ENCODE results near the gene NAGS. TPM values are rescaled to one million over a fixed set of nuclear protein-coding genes. Genes with fewer than 3 reads are reported as not detected.

NAGS gene
- total RNA-seq, 4 donors from 2014 or later = 0.94 to 1.5 (median 1.3) TPM; not detected in 1

- no peak for TF ChIP-seq CTCF (IDR thresholded peaks at IDR 0.05; ENCODE audit: low read depth)
These were observed 1.8 kb downstream of the NAGS start for GRCh38 chr17:44006272-44006597.

DNA sequence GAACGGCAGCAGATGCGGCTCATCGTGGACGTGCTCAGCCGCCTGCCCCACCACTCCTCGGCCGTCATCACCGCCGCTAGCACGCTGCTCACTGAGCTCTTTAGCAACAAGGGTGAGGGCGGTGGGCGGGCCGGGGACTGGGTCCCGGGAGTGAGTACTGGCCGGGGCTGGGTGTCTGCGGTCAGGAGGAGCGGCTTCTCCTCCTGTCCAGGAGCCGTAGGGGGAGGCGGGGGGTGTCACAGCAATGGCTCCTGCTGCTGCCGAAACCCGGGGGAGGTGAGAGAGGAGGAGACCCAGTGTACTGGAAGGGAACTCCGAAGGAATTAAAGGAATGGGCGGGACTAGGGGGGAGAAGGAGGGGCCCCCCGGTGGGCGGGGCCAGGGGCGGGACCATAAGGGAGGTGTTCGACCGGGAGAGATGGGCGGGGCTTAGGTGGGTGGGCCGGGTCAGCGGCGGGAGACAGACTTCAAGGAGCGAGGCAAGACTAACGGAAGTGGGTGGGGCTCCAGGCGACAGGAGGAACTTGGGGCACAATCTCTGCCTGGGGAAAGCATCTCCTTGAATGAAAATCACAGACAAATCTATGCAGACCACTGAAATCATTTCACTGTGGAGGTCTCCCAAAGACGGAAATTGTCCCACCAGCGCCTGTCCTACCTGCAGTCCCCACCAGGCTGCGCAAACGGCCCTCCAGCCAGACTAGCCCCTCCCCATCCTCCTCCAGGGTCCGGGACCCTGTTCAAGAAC lies 2.4 kb downstream of the NAGS start:
- TF ChIP-seq CTCF (IDR thresholded peaks at IDR 0.05; ENCODE audit: low read depth) = no peak

DNA sequence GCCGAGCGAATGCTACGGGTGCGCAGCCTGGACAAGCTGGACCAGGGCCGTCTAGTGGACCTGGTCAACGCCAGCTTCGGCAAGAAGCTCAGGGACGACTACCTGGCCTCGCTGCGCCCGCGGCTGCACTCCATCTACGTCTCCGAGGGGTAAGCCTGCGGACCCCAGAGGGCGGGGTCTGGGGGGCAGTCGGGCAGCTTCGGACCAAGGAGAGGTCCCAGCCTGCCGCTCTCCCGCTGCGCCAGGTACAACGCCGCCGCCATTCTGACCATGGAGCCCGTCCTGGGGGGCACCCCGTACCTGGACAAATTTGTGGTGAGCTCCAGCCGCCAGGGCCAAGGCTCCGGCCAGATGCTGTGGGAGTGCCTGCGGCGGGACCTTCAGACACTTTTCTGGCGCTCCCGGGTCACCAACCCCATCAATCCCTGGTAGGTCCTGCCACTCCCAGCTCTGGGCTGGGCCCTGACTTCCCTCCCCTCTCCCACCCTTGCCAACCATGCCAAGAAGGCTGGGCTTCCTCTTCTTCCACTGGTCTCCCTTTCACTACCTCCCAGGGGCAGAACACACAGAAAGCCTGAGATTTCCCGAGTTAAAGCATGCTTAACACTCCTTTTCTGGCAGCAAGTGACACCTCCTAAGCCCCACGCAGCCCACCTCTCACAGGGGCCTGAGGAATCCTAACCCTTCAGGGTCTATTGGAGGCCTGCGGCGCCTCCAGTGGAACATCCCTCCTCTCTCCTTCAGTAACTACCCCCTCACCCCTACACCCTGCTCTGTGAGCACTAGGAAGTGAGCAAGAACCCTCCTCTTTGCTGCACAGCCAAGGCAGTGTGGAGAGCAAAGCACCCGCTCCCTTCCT lies 3.2 kb downstream of the NAGS start:
- no peak for TF ChIP-seq CTCF (IDR thresholded peaks at IDR 0.05; ENCODE audit: low read depth)

DNA sequence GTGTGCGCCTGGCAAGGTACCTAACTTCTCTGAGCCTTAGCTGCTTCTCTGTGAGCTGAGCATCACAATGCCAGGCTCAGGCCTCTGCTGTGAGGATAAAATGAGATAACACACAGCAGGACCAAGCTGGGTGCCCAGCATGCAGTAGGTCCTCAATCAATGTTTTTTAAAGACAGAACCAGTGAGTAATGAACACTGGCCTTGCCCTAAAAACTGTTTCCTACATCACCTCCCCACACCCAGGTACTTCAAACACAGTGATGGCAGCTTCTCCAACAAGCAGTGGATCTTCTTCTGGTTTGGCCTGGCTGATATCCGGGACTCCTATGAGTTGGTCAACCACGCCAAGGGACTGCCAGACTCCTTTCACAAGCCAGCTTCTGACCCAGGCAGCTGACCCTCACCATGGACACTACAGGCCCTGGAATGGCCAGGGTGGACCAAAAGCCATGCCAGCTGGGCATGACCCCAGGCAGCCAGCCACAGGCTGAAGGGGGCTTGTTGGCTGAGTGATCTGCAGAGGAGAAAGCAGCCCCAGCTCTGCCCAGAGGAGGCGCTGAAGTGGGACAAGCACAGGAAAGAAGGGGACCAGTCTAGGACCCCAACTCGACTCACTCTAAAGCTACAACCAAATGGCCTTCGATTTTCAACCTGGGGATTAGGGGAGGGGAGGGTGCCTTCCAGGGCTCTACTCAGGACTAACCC lies 3.9 kb downstream of the NAGS start:
- no peak for TF ChIP-seq CTCF (IDR thresholded peaks at IDR 0.05; ENCODE audit: low read depth)

DNA sequence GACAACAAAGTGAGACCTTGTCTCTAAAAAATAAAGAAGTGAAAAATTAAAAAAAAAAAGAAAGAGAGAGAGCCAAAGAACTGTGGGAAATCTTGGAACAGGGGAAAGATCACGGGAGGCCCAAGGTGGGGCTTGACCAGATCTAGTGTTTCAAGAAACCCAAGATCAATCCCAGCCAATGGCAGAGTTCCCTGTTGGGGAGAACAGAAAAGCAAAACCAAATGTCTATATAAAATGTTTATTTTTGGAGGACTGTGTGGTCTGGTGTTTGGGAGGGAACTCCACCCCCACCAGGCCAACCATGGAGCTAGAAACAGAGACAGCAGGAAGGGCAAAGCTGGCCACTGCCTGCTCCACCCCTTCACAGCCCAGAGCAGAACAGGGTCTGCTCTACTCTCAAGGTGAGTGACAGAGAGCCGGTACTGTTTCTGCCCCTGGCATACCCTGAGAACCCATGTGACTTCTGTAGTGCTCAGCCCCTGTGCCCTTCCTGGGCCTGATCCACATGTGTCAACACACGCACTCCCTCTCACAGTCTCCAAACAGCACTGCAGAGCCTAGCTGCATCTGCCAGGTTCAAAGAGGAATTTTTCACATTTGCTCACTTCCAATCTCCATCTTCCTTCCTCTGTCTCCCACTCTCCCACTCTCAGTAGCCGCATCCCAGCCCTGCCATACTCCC lies 6.7 kb downstream of the NAGS start:
- no peak for TF ChIP-seq CTCF (IDR thresholded peaks at IDR 0.05; ENCODE audit: low read depth)

GRCh38 chr17:44011876-44012275 lies 7.5 kb downstream of the NAGS start:
- no peak for TF ChIP-seq CTCF (IDR thresholded peaks at IDR 0.05; ENCODE audit: low read depth)
